ENCODE measurements around the gene RABEP1. TPM values are rescaled to one million over a fixed set of nuclear protein-coding genes. Genes with fewer than 3 reads are reported as not detected.
"Not testable (repeated sequence)": the region's sequence is repeated elsewhere in the genome, so short reads cannot be mapped to it uniquely, and the experiment has no call there.

Gene RABEP1
- total RNA-seq, 4 donors from 2014 or later = 14.9 to 59.7 (median 38.8) TPM

- no peaks in the 10 kb centered on the region for H3K27me3 ChIP-seq
- no peak overlapping the region for H3K27ac ChIP-seq
- TF ChIP-seq POLR2A (IDR thresholded peaks at IDR 0.05) = no peak
- TF ChIP-seq CTCF (IDR thresholded peaks at IDR 0.05) = peak in 2 of 4 experiments; percentile 18 to 26
- no peaks in the 10 kb centered on the region for H3K4me1 ChIP-seq
- no peak for DNase-seq
- H3K36me3 ChIP-seq = no peaks in the 10 kb centered on the region
- no peaks in the 10 kb centered on the region for H3K9me3 ChIP-seq
- intact Hi-C loops (cut with DNase I; ENCODE audit: low total_unique reads) = no loop called here
- no peak overlapping the region for H3K4me3 ChIP-seq
These were observed 44.5 kb upstream of the RABEP1 start for GRCh38 chr17:5237541-5238016.

- intact Hi-C loops (cut with DNase I; ENCODE audit: low total_unique reads) = no loop called here
- Histone ChIP-seq H3K4me1 (no peaks in the 10 kb centered on the region), H3K27ac (no peak overlapping the region), H3K9me3 (no peaks in the 10 kb centered on the region), H3K4me3 (no peak overlapping the region), H3K27me3 (no peaks in the 10 kb centered on the region), H3K36me3 (no peaks in the 10 kb centered on the region)
- TF ChIP-seq POLR2A (IDR thresholded peaks at IDR 0.05) (no peak), CTCF (IDR thresholded peaks at IDR 0.05) (no peak)
- DNase-seq = no peak
These were observed 43.8 kb upstream of the RABEP1 start for GRCh38 chr17:5238333-5238732.

GRCh38 chr17:5239769-5240168 is 42.3 kb upstream of the RABEP1 start:
- H3K4me1 ChIP-seq; DNase-seq; H3K4me3 ChIP-seq; intact Hi-C loops (cut with DNase I; ENCODE audit: low total_unique reads); H3K9me3 ChIP-seq; H3K27ac ChIP-seq; H3K36me3 ChIP-seq; H3K27me3 ChIP-seq: not testable (repeated sequence)

- Histone ChIP-seq H3K9me3 (no peaks in the 10 kb centered on the region), H3K4me3 (no peak overlapping the region), H3K27me3 (no peaks in the 10 kb centered on the region), H3K27ac (no peak overlapping the region), H3K36me3 (no peaks in the 10 kb centered on the region), H3K4me1 (no peaks in the 10 kb centered on the region)
- no peak for DNase-seq
- no peak for TF ChIP-seq POLR2A (IDR thresholded peaks at IDR 0.05)
- TF ChIP-seq CTCF (IDR thresholded peaks at IDR 0.05) = no peak
- intact Hi-C loops (cut with DNase I; ENCODE audit: low total_unique reads) = no loop called here
These were observed 40.0 kb upstream of the RABEP1 start for GRCh38 chr17:5241861-5242671.

GRCh38 chr17:5247621-5248020 is 34.5 kb upstream of the RABEP1 start:
- H3K27ac ChIP-seq = no peak overlapping the region
- no peaks in the 10 kb centered on the region for H3K9me3 ChIP-seq
- no peaks in the 10 kb centered on the region for H3K36me3 ChIP-seq
- no peak overlapping the region for H3K4me3 ChIP-seq
- no peak for DNase-seq
- H3K27me3 ChIP-seq = no peaks in the 10 kb centered on the region
- H3K4me1 ChIP-seq = no peaks in the 10 kb centered on the region
- no peak for TF ChIP-seq CTCF (IDR thresholded peaks at IDR 0.05)
- no peak for TF ChIP-seq POLR2A (IDR thresholded peaks at IDR 0.05)
- intact Hi-C loops (cut with DNase I; ENCODE audit: low total_unique reads) = no loop called here

All from uterus (tissue), 4 donors.